Breast epithelium (tissue), 4 donors: Measurements from ENCODE around the gene ABCC11. TPM values are rescaled to one million over a fixed set of nuclear protein-coding genes. Genes with fewer than 3 reads are reported as not detected.
A peak's percentile ranks its signal among the peaks of the same experiment; 100 is the strongest.

Experiments
- DNase-seq, 2 donors: peaks; one replicate each; pipeline ENCODE4 v3.0.0-alpha.2; 2019; ENCODE audit warnings: low spot score in 2 of 2
- H3K27ac ChIP-seq, 2 donors: fragments of 200-600 bp; sonication (generic) in 1 of 2; one replicate each; pipeline ENCODE4 v1.5.1; 2016 to 2019; ENCODE audit warnings: mild to moderate bottlenecking in 1 of 2
- H3K27me3 ChIP-seq, 2 donors: fragments of 200-600 bp; sonication (generic) in 1 of 2; one replicate each; pipeline versions ENCODE4 v1.5.1 to v1.6.0; 2017 to 2019; ENCODE audit warnings: control low read depth in 1 of 2, mild to moderate bottlenecking in 1 of 2
- H3K36me3 ChIP-seq: fragments of 200-600 bp; one replicate; pipeline ENCODE4 v1.5.1; 2019
- H3K4me1 ChIP-seq, 2 donors: fragments of 200-600 bp; sonication (generic); one replicate each; pipeline ENCODE4 v1.5.1; 2016 to 2019; ENCODE audit warnings: control low read depth in 1 of 2
- H3K4me3 ChIP-seq, 3 donors: fragments of 200-600 bp; sonication (generic); 1 replicate in 2 of 3; 2 replicates in 1 of 3; pipeline ENCODE4 v1.5.1; 2016 to 2019; ENCODE audit warnings: mild to moderate bottlenecking in 3 of 3, moderate library complexity in 2 of 3
- H3K9me3 ChIP-seq, 2 donors: fragments of 200-600 bp; sonication (generic) in 1 of 2; one replicate each; pipeline ENCODE4 v1.5.1; 2016 to 2019; ENCODE audit warnings: control low read depth in 1 of 2
- POLR2A ChIP-seq: fragments of 450-650 bp; IDR thresholded peaks from one replicate; pipeline ENCODE4 v1.6.1; 2016; ENCODE audit warnings: antibody characterized with exemption, mild to moderate bottlenecking, moderate library complexity
- POLR2AphosphoS5 ChIP-seq, 3 donors: sonication (generic); formaldehyde crosslinking; IDR thresholded peaks; one replicate each; pipeline ENCODE4 v1.6.1; 2017; ENCODE audit warnings: antibody characterized with exemption in 3 of 3
- intact Hi-C: fragments of 100-400 bp; cut with DNase I; formaldehyde crosslinking; loops from one replicate; pipeline ENCODE4 v1.15.1; 2023; ENCODE audit warnings: low total_unique reads
- total RNA-seq, 3 donors: library from RNA; depleted of rRNA; stranded (reverse); fragments of >200 nt; gene quantifications; one replicate each; pipeline ENCODE4 v1.1.0, GENCODE V29; 2016
- TF ChIP-seq, protein P1 (sequence below), 3 donors: fragments of 450-650 bp; IDR thresholded peaks; one replicate each; pipeline ENCODE4 v1.5.1; 2016 to 2017; ENCODE audit warnings: antibody characterized with exemption in 3 of 3, mild to moderate bottlenecking in 3 of 3, moderate library complexity in 3 of 3

ABCC11 gene
- total RNA-seq, 3 donors from 2014 or later = 0.32 to 31.8 (median 5.4) TPM

DNA sequence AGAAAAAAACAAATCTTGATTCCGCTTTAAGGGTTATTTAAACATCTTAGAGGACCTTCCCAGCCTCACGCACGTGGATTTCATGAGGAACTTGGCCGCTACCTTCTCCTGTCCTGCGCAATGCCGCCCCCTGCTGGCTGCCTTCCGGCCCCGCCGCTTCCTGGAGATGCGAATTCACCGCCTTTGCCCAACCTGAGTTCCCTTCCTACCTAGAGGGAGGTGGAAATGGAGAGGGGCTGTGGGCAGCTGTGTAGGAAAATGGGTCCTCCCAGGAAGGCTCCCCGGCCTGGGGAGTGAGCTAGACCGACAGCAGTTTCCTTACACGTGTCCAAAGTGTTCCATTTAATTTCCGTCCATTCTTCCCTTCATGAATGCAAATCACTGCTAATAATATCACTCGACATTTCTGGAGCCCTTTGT is 90.5 kb downstream of the ABCC11 start:
- TF ChIP-seq, protein P1, sequence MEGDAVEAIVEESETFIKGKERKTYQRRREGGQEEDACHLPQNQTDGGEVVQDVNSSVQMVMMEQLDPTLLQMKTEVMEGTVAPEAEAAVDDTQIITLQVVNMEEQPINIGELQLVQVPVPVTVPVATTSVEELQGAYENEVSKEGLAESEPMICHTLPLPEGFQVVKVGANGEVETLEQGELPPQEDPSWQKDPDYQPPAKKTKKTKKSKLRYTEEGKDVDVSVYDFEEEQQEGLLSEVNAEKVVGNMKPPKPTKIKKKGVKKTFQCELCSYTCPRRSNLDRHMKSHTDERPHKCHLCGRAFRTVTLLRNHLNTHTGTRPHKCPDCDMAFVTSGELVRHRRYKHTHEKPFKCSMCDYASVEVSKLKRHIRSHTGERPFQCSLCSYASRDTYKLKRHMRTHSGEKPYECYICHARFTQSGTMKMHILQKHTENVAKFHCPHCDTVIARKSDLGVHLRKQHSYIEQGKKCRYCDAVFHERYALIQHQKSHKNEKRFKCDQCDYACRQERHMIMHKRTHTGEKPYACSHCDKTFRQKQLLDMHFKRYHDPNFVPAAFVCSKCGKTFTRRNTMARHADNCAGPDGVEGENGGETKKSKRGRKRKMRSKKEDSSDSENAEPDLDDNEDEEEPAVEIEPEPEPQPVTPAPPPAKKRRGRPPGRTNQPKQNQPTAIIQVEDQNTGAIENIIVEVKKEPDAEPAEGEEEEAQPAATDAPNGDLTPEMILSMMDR (IDR thresholded peaks at IDR 0.05) = peak; percentile 55 to 79 (median 78)
- TF ChIP-seq POLR2AphosphoS5 (IDR thresholded peaks at IDR 0.05) = no peak
- no peaks in the 10 kb centered on the region for H3K9me3 ChIP-seq
- H3K27me3 ChIP-seq = no peaks in the 10 kb centered on the region
- intact Hi-C loops = no loop called here
- no peak overlapping the region for H3K4me3 ChIP-seq
- DNase-seq = peak; percentile 58 to 89
- H3K27ac ChIP-seq = no peak overlapping the region
- H3K4me1 ChIP-seq = no peaks in the 10 kb centered on the region
- H3K36me3 ChIP-seq = no peaks in the 10 kb centered on the region

DNA sequence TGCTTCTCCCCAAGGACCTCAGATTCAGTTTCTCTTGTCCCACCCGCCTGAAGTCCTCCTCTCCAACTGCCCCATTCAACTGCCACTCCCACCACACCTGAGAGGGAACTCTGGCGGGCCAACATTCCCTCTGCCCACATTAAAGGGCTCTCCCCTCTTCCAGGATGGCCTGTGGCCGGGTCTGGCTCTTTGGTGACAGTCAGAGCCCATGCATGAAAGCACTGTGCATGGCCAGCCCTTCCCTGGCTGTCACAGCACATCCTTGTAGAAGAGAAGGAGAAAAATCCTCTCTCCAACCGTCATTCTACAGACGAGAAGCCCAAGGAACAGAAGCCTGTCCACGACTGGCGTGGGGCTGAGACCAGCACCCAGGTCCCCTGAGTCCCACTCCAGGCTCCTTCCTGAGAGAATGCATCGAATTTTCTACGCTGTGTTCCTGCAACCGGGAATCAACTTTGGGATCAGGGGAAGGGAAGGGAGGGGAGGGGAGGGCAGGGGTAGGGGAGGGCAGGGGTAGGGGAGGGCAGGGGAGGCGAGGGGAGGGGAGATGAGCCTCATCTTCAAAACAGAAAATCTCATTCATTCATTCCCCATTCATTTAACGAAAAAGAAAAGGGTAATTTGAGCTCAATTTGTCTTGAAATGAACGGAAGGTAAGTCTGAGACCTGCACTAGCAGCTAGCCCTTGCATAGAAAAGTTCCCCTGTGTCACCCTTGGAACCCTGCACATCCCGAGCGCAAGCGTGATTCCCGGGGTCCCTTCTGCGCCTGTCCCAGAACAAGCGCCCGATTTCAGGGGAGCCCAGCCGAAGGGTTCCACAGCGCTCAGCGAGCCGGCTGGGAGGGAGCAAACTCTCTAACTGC is 91.2 kb downstream of the ABCC11 start, which contains the start of gene ABCC12:
ABCC12 (minus strand) TSS at position 68 of the 864 bp plus-strand sequence. CDS start 9,569 bp downstream, outside the sequence.
- DNase-seq = peak in 1 of 2 donors; percentile 38
- no peaks in the 10 kb centered on the region for H3K4me1 ChIP-seq
- H3K27me3 ChIP-seq = no peaks in the 10 kb centered on the region
- intact Hi-C loops = no loop called here
- H3K36me3 ChIP-seq = no peaks in the 10 kb centered on the region
- H3K9me3 ChIP-seq = no peaks in the 10 kb centered on the region
- no peak within 1 kb of the TSS for H3K27ac ChIP-seq
- H3K4me3 ChIP-seq = no peak within 1 kb of the TSS
- no peak for TF ChIP-seq POLR2AphosphoS5 (IDR thresholded peaks at IDR 0.05)
- TF ChIP-seq, protein P1 (IDR thresholded peaks at IDR 0.05) = no peak
- TF ChIP-seq POLR2A = no peak

- Histone ChIP-seq H3K4me1 (no peaks in the 10 kb centered on the region), H3K27ac (no peak overlapping the region), H3K27me3 (no peaks in the 10 kb centered on the region), H3K36me3 (no peaks in the 10 kb centered on the region), H3K4me3 (no peak overlapping the region), H3K9me3 (peaks cover 0 to 9% of the 10 kb centered on the region in 2 donors)
- intact Hi-C loops = no loop called here
- DNase-seq = no peak
- TF ChIP-seq POLR2AphosphoS5 (IDR thresholded peaks at IDR 0.05) (no peak), POLR2A (no peak)
- TF ChIP-seq, protein P1 (IDR thresholded peaks at IDR 0.05) = no peak
These were observed 93.6 kb downstream of the ABCC11 start for GRCh38 chr16:48153774-48154173.

GRCh38 chr16:48152226-48152625 is 95.1 kb downstream of the ABCC11 start:
- Histone ChIP-seq H3K9me3 (peaks cover 0 to 15% of the 10 kb centered on the region in 2 donors), H3K4me1 (no peaks in the 10 kb centered on the region), H3K36me3 (no peaks in the 10 kb centered on the region), H3K4me3 (no peak overlapping the region), H3K27me3 (no peaks in the 10 kb centered on the region), H3K27ac (no peak overlapping the region)
- DNase-seq = no peak
- intact Hi-C loops = no loop called here
- TF ChIP-seq POLR2AphosphoS5 (IDR thresholded peaks at IDR 0.05) (no peak), POLR2A (no peak)
- TF ChIP-seq, protein P1 (IDR thresholded peaks at IDR 0.05) = no peak

GRCh38 chr16:48150707-48151106 is 96.6 kb downstream of the ABCC11 start:
- TF ChIP-seq POLR2AphosphoS5 (IDR thresholded peaks at IDR 0.05) (no peak), POLR2A (no peak)
- TF ChIP-seq, protein P1 (IDR thresholded peaks at IDR 0.05) = no peak
- no peak overlapping the region for H3K4me3 ChIP-seq
- no peak for DNase-seq
- H3K9me3 ChIP-seq = peaks cover 0 to 15% of the 10 kb centered on the region in 2 donors
- no peak overlapping the region for H3K27ac ChIP-seq
- H3K27me3 ChIP-seq = no peaks in the 10 kb centered on the region
- intact Hi-C loops = no loop called here
- H3K4me1 ChIP-seq = no peaks in the 10 kb centered on the region
- H3K36me3 ChIP-seq = no peaks in the 10 kb centered on the region
